ENCODE data around the gene RGS5.

GRCh38 chr1:163094182-163094581 is 108.5 kb downstream of the RGS5 start:
- TF ChIP-seq CTCF (IDR thresholded peaks at IDR 0.05) = no peak
- no peak for TF ChIP-seq POLR2A (IDR thresholded peaks at IDR 0.05)
